Activated CD4-positive, CD25-positive, alpha-beta regulatory T cell treated with anti-CD3 and anti-CD28 coated beads, Interleukin-2, amount 50 U/mL, for 72 hours (primary cell): ENCODE measurements around the gene NIN.
"Not testable (repeated sequence)": the region's sequence is repeated elsewhere in the genome, so short reads cannot be mapped to it uniquely, and the experiment has no call there.

Source experiments
- DNase-seq: peaks from one replicate; pipeline ENCODE4 v3.0.0; 2021

Gene NIN

DNA sequence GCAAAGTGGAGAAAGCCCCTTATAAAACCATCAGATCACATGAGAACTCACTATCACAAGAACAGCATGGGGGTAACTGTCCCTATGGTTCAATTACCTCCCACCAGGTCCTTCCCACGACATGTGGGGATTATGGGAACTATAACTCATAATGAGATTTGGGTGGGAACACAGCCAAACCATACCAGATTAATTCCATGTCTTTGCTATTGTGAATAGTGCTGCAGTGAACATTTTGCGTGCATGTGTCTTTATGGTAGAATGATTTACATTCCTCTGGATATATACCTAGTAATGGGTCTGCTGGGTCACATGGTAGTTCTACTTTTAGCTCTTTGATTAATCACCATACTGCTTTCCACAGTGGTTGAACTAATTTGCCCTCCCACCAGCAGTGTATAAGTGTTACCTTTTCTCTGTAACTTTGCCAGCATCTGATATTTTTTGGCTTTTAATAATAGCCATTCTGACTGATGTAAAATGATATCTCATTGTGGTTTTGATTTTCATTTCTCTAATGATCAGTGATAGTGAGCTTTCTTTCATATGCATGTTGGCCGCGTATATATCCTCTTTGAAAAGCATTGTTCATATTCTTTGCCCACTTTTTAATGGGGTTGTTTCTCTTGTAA, 133.2 kb downstream of the NIN start:
- DNase-seq, result no peak

GRCh38 chr14:50694260-50694659, 136.7 kb downstream of the NIN start:
- DNase-seq, result not testable (repeated sequence)

DNA sequence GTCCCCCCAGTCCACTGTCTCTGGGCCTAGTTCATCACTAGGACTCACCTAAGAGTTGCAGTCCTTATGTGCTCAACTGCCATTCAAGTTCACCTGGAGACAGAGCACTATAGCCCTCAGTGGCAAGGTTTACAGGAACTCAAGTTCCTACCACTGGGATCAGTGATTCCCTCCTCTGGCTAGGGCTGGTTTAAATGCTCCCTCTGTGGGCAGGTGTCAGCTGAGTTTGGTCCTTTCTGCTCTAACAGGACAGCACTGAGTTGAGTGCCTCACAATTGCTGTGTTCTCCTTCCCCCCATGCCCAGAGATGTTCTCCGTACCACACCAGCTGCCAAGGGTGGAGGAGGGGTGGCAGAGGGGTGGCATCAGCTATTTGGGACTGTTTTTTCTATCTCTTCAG, 142.1 kb downstream of the NIN start:
- DNase-seq, result no peak

DNA sequence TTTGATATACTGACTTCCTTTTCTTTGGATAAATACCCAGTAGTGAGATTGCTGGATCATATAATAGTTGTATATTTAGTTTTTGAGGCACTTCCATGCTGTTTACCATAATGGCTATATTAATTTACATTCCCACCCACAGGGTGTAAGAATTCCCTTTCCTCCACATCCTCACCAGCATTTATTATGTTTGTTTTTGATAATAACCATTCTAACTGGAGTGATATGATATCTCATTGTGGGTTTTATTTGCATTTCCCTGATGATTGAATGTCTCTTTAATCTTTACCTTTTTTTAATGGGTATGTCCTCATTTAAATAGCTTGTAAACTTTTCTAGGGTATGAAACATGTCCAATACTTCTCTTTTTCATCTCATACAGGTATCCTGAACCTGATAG, 151.3 kb downstream of the NIN start:
- no peak for DNase-seq

- DNase-seq, result no peak
Observed at GRCh38 chr14:50678163-50678562, 152.8 kb downstream of the NIN start.

- DNase-seq, result no peak
Observed at GRCh38 chr14:50677527-50678063, 153.4 kb downstream of the NIN start.

DNA sequence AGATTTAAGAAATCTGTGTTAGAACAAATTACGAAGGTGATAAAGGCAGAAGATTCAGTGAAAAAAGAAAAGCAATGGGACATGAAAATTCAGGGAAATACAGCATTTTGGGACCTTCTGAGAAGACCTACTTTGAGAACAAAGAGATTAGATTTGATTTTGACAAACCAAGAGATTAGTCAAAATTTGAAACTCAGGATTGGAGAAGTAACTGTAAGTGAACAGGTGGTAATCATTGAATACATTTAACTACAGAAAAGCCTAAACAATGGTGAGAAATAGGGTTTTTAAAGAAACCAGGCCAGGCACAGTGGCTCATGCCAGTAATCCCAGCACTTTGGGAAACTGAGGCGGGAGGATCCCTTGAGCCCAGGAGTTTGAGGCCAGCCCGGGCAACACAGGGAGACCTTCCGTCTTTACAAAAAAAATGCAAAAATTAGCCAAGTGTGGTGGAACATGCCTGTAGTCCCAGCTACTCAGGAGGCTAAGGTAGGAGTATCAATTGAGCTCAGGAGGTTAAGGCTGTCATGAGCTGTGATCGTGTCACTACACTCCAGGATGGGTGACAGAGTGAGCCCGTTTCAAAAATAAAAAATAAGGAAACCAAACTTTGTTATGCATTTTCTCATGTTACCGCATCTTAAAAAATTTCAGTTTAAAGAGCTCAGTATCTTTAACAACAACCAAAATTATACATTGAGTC, 154.0 kb downstream of the NIN start:
- no peak for DNase-seq

DNA sequence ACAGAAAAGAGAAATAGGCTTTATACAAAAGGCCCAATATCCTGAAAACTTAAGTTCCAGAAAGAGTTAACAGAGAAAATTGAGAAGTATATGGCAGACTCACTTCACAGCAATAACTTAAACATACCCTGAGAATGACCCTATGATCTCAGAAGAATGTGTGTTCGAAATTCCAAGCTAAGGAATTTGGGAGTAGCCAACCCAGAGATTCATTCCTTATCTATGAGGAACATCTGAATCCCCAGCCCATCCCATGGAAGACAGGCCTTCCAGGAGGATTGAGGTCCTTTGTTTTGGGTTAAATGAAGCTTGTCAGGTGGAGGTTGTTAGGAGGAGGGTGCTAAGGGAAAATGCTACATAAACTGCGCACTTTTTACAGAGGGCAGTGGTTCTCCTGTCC, 155.4 kb downstream of the NIN start:
- no peak for DNase-seq

GRCh38 chr14:50670866-50671256, 160.1 kb downstream of the NIN start:
- no peak for DNase-seq

DNA sequence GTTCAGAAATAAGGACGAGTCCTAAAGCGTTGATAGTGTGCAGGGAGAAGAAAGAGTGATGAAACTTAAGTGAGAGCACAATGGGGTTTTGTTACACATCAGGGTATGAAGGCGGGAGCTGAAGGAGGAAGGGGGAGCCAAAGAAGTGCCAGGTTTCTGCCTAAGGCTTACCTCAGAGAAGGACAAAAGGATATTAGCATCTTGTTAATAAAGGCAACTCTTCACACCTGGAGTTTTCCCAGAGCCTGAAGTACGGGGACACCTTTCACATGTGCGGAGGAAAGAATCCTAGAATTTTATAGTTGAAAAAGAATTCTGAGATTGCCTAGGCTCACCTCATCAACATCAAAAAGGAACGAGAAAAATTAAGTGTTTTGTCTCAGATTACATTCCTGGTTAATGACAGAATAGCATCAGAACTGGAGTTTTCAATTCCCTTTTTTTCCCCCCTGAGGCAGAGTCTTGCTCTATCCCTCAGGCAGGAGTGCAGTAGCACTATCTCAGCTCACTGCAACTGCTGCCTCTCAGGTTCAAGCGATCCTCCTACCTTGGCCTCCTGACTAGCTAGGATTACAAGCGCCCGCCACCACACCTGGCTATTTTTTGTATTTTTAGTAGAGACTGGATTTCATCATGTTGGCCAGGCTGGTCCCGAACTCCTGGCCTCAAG, 160.6 kb downstream of the NIN start:
- DNase-seq, result no peak
